Common myeloid progenitor, CD34-positive (primary cell): ENCODE measurements around the gene CABP2.
"Not testable (repeated sequence)": the region's sequence is repeated elsewhere in the genome, so short reads cannot be mapped to it uniquely, and the experiment has no call there.

Experiments used
- CTCF ChIA-PET: fragments of 350-600 bp; sonication (Branson Sonifier 250); formaldehyde crosslinking; loops from one replicate; lab custom pipeline; 2021; ENCODE audit warnings: antibody characterized with exemption; lab: Charles Lee
- POLR2A ChIA-PET: fragments of 350-600 bp; sonication (Branson Sonifier 250); formaldehyde crosslinking; loops from one replicate; lab custom pipeline; 2021; ENCODE audit warnings: antibody characterized with exemption; lab: Charles Lee
- DNase-seq, 3 donors: peaks; one replicate each; pipeline versions ENCODE4 v3.0.0 to v3.0.0-alpha.2; 2013
- H3K27ac ChIP-seq, 2 experiments: 1 replicate in 1 of 2; 2 replicates in 1 of 2; pipeline ENCODE4 v1.7.0; 2013; ENCODE audit warnings: inconsistent platforms in 2 of 2, low read length in 2 of 2, mild to moderate bottlenecking in 2 of 2, low read depth in 1 of 2, moderate library complexity in 1 of 2; ENCODE audit not compliant: severe bottlenecking in 2 of 2, insufficient read depth in 1 of 2, poor library complexity in 1 of 2
- H3K27me3 ChIP-seq, 5 experiments: replicated peaks in 2 of 5; 1 replicate in 3 of 5; 2 replicates in 2 of 5; pipeline versions ENCODE4 v1.6.1 to v1.7.0; 2013; ENCODE audit warnings: low read length in 4 of 5, mild to moderate bottlenecking in 2 of 5, moderate library complexity in 2 of 5, inconsistent platforms in 1 of 5; ENCODE audit not compliant: insufficient read depth in 5 of 5, control insufficient read depth in 4 of 5
- H3K36me3 ChIP-seq, 4 experiments: 1 replicate in 2 of 4; 2 replicates in 2 of 4; pipeline versions ENCODE4 v1.6.1 to v1.7.0; 2013; ENCODE audit warnings: low read length in 3 of 4, control low read depth in 1 of 4, mild to moderate bottlenecking in 1 of 4; ENCODE audit not compliant: control insufficient read depth in 4 of 4, insufficient read depth in 4 of 4
- H3K4me1 ChIP-seq, 4 experiments: 1 replicate in 3 of 4; 2 replicates in 1 of 4; pipeline versions ENCODE4 v1.6.1 to v1.7.1; 2013; ENCODE audit warnings: low read length in 3 of 4, mild to moderate bottlenecking in 3 of 4, control low read depth in 1 of 4, inconsistent platforms in 1 of 4, moderate library complexity in 1 of 4; ENCODE audit not compliant: control insufficient read depth in 4 of 4, insufficient read depth in 4 of 4; ENCODE audit errors: control extremely low read depth in 1 of 4
- H3K4me3 ChIP-seq, 7 experiments: 1 replicate in 4 of 7; 2 replicates in 3 of 7; pipeline versions ENCODE4 v1.5.1 to v1.7.0; 2013; ENCODE audit warnings: mild to moderate bottlenecking in 7 of 7, low read length in 6 of 7, moderate library complexity in 6 of 7, inconsistent platforms in 2 of 7, low read depth in 2 of 7, control low read depth in 1 of 7; ENCODE audit not compliant: insufficient read depth in 4 of 7, control insufficient read depth in 1 of 7; ENCODE audit errors: extremely low read depth in 1 of 7
- H3K9me3 ChIP-seq, 5 experiments: 1 replicate in 4 of 5; 2 replicates in 1 of 5; pipeline versions ENCODE4 v1.6.1 to v1.7.1; 2013; ENCODE audit warnings: low read length in 4 of 5, mild to moderate bottlenecking in 2 of 5, inconsistent platforms in 1 of 5, low read depth in 1 of 5, moderate library complexity in 1 of 5; ENCODE audit not compliant: control insufficient read depth in 4 of 5, insufficient read depth in 2 of 5; ENCODE audit errors: control extremely low read depth in 1 of 5
- WGBS: methylation state at CpG from one replicate; pipeline ENCODE4 v1.1.5; 2013; ENCODE audit not compliant: insufficient coverage; 5-methylcytosine and 5-hydroxymethylcytosine counted together

Gene CABP2

GRCh38 chr11:67548555-67549110 lies 25.4 kb upstream of the CABP2 start:
- POLR2A ChIA-PET, result no interaction called here

GRCh38 chr11:67548112-67548511 lies 24.9 kb upstream of the CABP2 start:
- CTCF ChIA-PET, result not testable (repeated sequence)

More at GRCh38 chr11:67548555-67549110, 25.4 kb upstream of the CABP2 start:
- Histone ChIP-seq H3K9me3 (peaks cover 0 to 10% (median 2%) of the 10 kb centered on the region in 5 experiments), H3K36me3 (no peaks in the 10 kb centered on the region), H3K27ac (no peak overlapping the region), H3K27me3 (no peaks in the 10 kb centered on the region), H3K4me1 (no peaks in the 10 kb centered on the region), H3K4me3 (no peak overlapping the region)
- no peak for DNase-seq
- CTCF ChIA-PET, result no interaction called here
- WGBS, result 100% methylated on average over 3 of the region's 9 CpGs

GRCh38 chr11:67545280-67545679 lies 22.0 kb upstream of the CABP2 start:
- Histone ChIP-seq H3K27me3 (no peaks in the 10 kb centered on the region), H3K4me3 (no peak overlapping the region), H3K4me1 (no peaks in the 10 kb centered on the region), H3K36me3 (no peaks in the 10 kb centered on the region), H3K27ac (no peak overlapping the region), H3K9me3 (no peaks in the 10 kb centered on the region)
- DNase-seq, result no peak
- ChIA-PET CTCF (interaction anchor here (1.2 to 1.3 kb wide), 2 partner anchors 9 to 18 kb away, joined by 3 to 4 read pairs; no protein-coding TSS in a partner anchor), POLR2A (no interaction called here)
- 87% methylated on average over 7 of the region's 8 CpGs for WGBS

More at GRCh38 chr11:67548112-67548511, 24.9 kb upstream of the CABP2 start:
- POLR2A ChIA-PET, H3K27ac ChIP-seq, H3K4me3 ChIP-seq, DNase-seq, H3K4me1 ChIP-seq, H3K27me3 ChIP-seq, H3K36me3 ChIP-seq, H3K9me3 ChIP-seq: not testable (repeated sequence)
- WGBS, result 100% methylated on average over 2 of the region's 4 CpGs

- Histone ChIP-seq H3K27ac (no peak overlapping the region), H3K4me3 (no peak overlapping the region), H3K36me3 (no peaks in the 10 kb centered on the region), H3K9me3 (no peaks in the 10 kb centered on the region), H3K27me3 (no peaks in the 10 kb centered on the region), H3K4me1 (no peaks in the 10 kb centered on the region)
- no peak for DNase-seq
- CTCF ChIA-PET, result interaction anchor here (1.2 to 1.3 kb wide), 2 partner anchors 8 to 18 kb away, joined by 3 to 4 read pairs; no protein-coding TSS in a partner anchor
- 94% methylated on average over 9 of the region's 10 CpGs for WGBS
- POLR2A ChIA-PET, result no interaction called here
Observed at GRCh38 chr11:67544616-67545242, 21.5 kb upstream of the CABP2 start.

- no peak overlapping the region for H3K27ac ChIP-seq
- H3K4me3 ChIP-seq, result no peak overlapping the region
- WGBS, result 100% methylated on average over 1 of the region's 2 CpGs
- no peaks in the 10 kb centered on the region for H3K4me1 ChIP-seq
- ChIA-PET POLR2A (no interaction called here), CTCF (no interaction called here)
- H3K9me3 ChIP-seq, result no peaks in the 10 kb centered on the region
- peaks cover 0 to 1% (median 0%) of the 10 kb centered on the region in 5 experiments for H3K27me3 ChIP-seq
- no peaks in the 10 kb centered on the region for H3K36me3 ChIP-seq
- no peak for DNase-seq
Observed at GRCh38 chr11:67543585-67543984, 20.3 kb upstream of the CABP2 start.

GRCh38 chr11:67542971-67543370 lies 19.7 kb upstream of the CABP2 start:
- ChIA-PET POLR2A (no interaction called here), CTCF (interaction anchor here (0.8 kb wide), 1 partner anchor 36 kb away, joined by 3 read pairs; no protein-coding TSS in a partner anchor)
- H3K4me3 ChIP-seq, result no peak overlapping the region
- no peaks in the 10 kb centered on the region for H3K9me3 ChIP-seq
- H3K4me1 ChIP-seq, result no peaks in the 10 kb centered on the region
- WGBS, result 100% methylated on average over 5 of the region's 7 CpGs
- no peaks in the 10 kb centered on the region for H3K36me3 ChIP-seq
- H3K27me3 ChIP-seq, result peaks cover 0 to 1% (median 0%) of the 10 kb centered on the region in 5 experiments
- no peak for DNase-seq
- no peak overlapping the region for H3K27ac ChIP-seq

GRCh38 chr11:67542169-67542568 lies 18.9 kb upstream of the CABP2 start:
- Histone ChIP-seq H3K4me1 (no peaks in the 10 kb centered on the region), H3K36me3 (no peaks in the 10 kb centered on the region), H3K27ac (no peak overlapping the region), H3K4me3 (no peak overlapping the region), H3K27me3 (peaks cover 0 to 1% (median 0%) of the 10 kb centered on the region in 5 experiments), H3K9me3 (no peaks in the 10 kb centered on the region)
- 80% methylated on average over 1 of the region's 3 CpGs for WGBS
- POLR2A ChIA-PET, result interaction anchor here (1.0 kb wide), 1 partner anchor 19 kb away, joined by 3 read pairs; the partner anchor contains the start of gene CABP2
- no peak for DNase-seq
- CTCF ChIA-PET, result interaction anchor here (0.8 kb wide), 1 partner anchor 37 kb away, joined by 3 read pairs; no protein-coding TSS in a partner anchor
